Lower leg skin (tissue), 4 donors: ENCODE results near the gene PSMF1. TPM values are rescaled to one million over a fixed set of nuclear protein-coding genes. Genes with fewer than 3 reads are reported as not detected.

ENCODE experiments used
- DNase-seq, 2 donors: peaks; one replicate each; pipeline ENCODE4 v3.0.0-alpha.2; 2019; ENCODE audit warnings: low spot score in 2 of 2
- H3K4me3 ChIP-seq: fragments of 200-600 bp; sonication (generic); 2 replicates; pipeline ENCODE4 v1.5.1; 2017; ENCODE audit warnings: mild to moderate bottlenecking, low read depth; ENCODE audit not compliant: poor library complexity, severe bottlenecking
- CTCF ChIP-seq, 3 donors: fragments of 450-650 bp; IDR thresholded peaks; one replicate each; pipeline ENCODE4 v1.5.1; 2016; ENCODE audit warnings: antibody characterized with exemption in 3 of 3, mild to moderate bottlenecking in 3 of 3, moderate library complexity in 2 of 3
- POLR2A ChIP-seq, 2 donors: fragments of 450-650 bp; IDR thresholded peaks; one replicate each; pipeline ENCODE4 v1.6.1; 2016 to 2017; ENCODE audit warnings: antibody characterized with exemption in 2 of 2, mild to moderate bottlenecking in 1 of 2, moderate library complexity in 1 of 2
- WGBS, 2 donors: methylation state at CpG; one replicate each; pipeline ENCODE4 v1.1.5; 2018; 5-methylcytosine and 5-hydroxymethylcytosine counted together
- intact Hi-C: fragments of 100-400 bp; cut with DNase I; formaldehyde crosslinking; loops from one replicate; pipeline ENCODE4 v1.15.0; 2023; ENCODE audit warnings: low total_unique reads
- total RNA-seq, 4 donors: library from RNA; depleted of rRNA; stranded (reverse); fragments of >200 nt; gene quantifications; one replicate each; pipeline ENCODE4 v1.1.0, GENCODE V29; 2016

Gene PSMF1
- total RNA-seq, 4 donors from 2014 or later: 82.7 to 270 (median 94.7) TPM

DNA sequence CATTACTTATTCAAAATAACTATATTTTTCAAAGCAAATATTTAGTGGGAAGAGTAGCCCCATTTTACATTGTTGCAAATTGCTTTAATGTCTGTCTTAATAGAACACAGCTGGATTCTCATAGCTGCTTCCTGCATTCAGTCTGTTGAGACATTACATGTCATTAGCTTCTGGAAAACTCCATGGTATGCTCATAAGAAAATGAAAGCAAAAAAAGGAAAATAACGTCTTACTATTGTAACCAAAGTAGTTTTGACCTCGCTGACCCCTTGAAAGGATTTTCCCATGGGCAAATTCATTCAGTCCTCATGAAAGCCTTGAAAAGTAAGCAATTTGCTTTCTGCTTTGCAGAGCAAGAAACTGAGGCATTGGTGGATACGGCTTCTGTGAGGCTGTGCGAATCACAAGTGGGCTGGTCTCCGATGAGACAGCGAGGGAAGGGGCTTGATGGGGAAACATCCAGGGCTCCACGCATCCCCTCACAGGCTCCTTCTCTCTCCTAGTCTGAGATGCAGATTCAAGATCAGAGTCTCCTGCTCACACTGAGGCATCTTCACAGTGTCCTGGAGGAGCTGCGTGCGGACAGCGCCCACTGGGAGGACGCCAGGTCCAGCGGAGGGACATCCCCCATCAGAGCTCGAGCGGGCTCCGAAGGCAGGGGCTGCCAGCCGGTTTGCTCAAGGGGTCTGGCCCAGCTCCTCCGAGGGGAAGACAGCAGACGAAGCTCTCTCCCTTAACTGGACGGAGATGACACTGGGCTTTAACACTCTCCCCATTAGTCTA is 88.2 kb downstream of the PSMF1 start:
- intact Hi-C loops: no loop called here
- no peak overlapping the region for H3K4me3 ChIP-seq
- peak in 1 of 2 donors; percentile 81 for DNase-seq
- 50 to 70% methylated on average over 19 of the region's 19 CpGs for WGBS, 2 donors
- TF ChIP-seq CTCF (IDR thresholded peaks at IDR 0.05) (no peak), POLR2A (IDR thresholded peaks at IDR 0.05) (no peak)

- no peak for TF ChIP-seq CTCF (IDR thresholded peaks at IDR 0.05)
- no peak overlapping the region for H3K4me3 ChIP-seq
- intact Hi-C loops: no loop called here
- 88 to 89% methylated on average over 3 of the region's 3 CpGs for WGBS, 2 donors
- DNase-seq: peak in 1 of 2 donors; percentile 23
Observed at GRCh38 chr20:1207293-1207878, 89.0 kb downstream of the PSMF1 start.

- DNase-seq: peak in 1 of 2 donors; percentile 65
- TF ChIP-seq CTCF (IDR thresholded peaks at IDR 0.05) (no peak), POLR2A (IDR thresholded peaks at IDR 0.05) (no peak)
- intact Hi-C loops: no loop called here
- H3K4me3 ChIP-seq: no peak overlapping the region
- 51 to 67% methylated on average over 5 of the region's 5 CpGs for WGBS, 2 donors
Observed at GRCh38 chr20:1209447-1210387, 91.3 kb downstream of the PSMF1 start.

DNA sequence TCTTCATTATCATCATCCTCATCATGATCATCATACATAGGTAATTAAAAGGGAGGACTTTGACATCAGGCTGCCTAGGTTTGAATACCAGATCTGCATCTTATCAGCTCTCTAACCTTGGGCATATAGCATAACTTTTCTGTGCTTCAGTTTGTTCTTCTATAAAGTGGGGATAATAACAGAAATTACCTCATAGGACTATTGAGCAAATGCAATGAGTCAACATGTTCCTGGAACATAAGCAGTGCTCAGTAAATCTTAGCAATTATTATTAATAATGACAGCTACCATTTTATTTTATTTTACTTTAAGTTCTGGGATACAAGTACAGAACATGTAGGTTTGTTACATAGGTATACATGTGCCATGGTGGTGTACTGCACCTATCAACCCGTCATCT is 92.1 kb downstream of the PSMF1 start:
- TF ChIP-seq POLR2A (IDR thresholded peaks at IDR 0.05): no peak
- no peak for TF ChIP-seq CTCF (IDR thresholded peaks at IDR 0.05)
- intact Hi-C loops: no loop called here
- 92 to 97% methylated on average over 1 of the region's 1 CpG for WGBS, 2 donors
- no peak for DNase-seq
- H3K4me3 ChIP-seq: no peak overlapping the region

DNA sequence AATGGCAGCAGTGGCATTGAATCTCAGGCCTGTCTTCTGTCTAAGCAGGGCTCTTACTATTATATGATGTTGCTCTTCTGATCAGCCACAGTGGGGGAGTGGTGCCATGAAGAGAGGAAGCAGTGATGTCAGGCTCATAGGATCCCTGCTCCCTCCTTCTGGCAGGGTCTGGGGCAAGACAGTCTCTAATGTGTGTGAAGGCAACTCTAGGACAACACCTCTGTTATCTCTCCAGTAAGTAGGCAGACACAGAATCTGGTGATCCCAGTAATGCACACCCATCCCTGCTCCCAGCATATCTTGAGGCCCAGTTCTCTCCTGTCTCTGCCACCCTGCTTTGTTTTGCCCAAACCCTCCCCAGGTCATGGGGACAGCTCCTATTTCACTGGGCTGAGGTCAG is 93.6 kb downstream of the PSMF1 start:
- TF ChIP-seq CTCF (IDR thresholded peaks at IDR 0.05) (no peak), POLR2A (IDR thresholded peaks at IDR 0.05) (no peak)
- no peak for DNase-seq
- H3K4me3 ChIP-seq: no peak overlapping the region
- intact Hi-C loops: no loop called here
